DMS153 treated with DMSO at 0.1 percent for 48 hours (cell line): ENCODE results near the gene TXNL4A.

ENCODE experiments used
- DNase-seq: peaks from one replicate; lab custom pipeline; 2025; ENCODE audit not compliant: unreplicated experiment; lab: John Stamatoyannopoulos, UW

TXNL4A gene

DNA sequence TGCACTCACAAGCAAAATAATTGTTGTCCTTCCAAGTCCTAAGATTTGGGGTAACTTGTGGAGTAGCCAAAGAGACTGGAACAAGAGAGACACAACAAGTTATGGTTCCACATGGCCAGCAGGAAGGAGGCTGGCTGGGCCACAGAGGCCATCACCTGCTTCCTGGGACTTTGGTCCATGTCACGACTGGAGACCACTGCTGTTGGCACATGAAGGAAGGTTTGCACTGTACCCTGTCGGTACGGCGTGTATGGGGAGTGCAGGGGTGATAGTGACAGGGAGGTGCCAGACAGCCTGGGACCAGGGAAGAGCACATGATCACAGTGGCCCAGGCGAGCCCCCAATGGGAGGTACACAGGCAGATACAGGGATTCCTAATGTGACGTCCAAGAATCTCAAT, 52.4 kb downstream of the TXNL4A start:
- DNase-seq = no peak

DNA sequence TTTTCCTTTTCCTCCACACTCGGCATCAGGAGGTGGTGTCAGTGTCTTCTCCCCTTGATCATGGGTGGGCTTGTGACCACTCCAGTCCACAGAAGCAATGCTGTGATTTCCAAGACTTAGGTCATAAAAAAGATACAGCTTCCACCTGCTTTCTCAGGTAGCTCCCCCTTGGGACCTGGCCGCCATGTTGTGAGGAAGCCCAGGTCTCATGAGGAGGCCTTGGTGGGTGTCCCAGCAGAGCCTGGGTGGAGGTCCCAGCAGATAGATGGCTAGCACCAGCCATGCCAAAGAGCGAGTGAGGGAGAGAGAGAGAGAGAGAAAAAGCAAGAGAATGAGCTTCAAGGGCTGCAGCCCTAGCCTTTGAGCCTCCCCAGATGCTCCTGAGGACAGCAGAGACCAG, 52.9 kb downstream of the TXNL4A start:
- no peak for DNase-seq

DNA sequence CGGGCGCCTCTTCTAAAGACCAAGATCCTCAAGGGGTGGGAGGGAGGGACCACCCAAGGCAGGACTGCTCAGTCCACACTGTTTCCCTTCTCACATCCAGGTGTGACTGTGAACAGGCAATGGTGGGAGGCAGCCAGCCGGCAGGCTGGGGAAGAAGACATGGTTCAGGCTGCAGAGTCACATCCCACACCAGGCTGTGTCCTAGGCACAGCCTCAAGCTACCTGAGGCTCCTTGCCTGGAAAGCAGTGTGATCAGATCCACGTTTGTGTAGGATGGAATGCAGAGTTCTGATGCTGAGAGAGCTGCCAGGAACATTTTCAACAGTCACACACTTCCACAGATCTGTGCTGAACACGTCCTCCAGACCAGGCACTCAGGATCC, 53.3 kb downstream of the TXNL4A start:
- no peak for DNase-seq

DNA sequence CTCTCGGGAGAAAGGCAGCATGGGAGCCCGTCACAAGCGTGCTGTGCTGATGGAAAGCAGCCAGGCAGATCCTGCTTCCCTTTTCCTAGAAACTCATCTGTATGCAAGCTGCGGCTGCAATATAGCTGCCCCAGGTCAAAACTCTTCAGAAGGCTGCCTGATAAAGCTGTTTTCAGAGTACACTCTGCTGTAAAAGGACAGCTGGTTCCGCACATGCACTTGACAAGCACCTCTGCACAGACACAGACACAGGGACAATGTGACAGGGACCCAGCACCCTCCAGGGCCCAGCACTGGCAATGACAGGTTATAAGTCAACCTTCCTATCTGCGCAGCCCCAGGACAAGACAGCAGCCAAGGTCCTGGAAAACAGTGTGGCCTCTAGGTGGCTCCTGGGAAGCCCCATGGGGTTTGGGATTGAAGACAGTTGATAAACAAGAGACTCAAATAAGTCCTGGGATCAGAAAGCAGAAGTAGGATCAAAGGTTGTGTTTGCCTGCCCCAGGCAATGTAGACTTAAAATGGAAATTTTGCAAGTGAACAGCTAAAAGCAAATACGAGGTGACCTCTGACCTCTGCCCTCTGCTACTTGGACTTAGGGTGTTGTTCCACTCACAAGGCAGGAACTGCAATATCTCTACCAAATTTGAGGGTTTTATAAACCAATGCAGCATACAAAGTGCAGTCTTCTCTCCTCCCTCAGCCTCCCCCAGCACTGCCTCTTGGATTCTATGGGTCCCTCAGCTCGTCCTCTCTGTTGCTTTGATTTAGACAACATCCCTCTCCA, 53.9 kb downstream of the TXNL4A start:
- DNase-seq = no peak

DNA sequence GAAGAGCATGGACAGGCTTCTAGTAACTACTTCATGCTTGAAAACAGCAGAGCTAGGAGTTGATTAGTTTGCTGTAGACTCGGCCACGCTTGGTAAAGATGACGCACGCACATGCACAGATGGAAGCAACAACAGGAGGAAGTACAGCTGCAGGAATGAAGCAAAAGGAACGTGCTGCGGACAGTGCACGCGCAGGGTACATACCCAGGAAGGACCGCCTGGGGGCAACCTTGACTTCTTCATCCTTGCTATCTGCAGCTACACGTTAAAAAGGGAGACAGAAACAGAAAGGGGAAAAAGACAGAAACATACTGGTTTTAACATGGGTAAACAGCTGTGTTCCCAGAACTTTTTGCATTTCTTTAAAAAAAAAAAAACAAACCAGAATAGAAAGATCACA, 54.6 kb downstream of the TXNL4A start:
- no peak for DNase-seq

DNA sequence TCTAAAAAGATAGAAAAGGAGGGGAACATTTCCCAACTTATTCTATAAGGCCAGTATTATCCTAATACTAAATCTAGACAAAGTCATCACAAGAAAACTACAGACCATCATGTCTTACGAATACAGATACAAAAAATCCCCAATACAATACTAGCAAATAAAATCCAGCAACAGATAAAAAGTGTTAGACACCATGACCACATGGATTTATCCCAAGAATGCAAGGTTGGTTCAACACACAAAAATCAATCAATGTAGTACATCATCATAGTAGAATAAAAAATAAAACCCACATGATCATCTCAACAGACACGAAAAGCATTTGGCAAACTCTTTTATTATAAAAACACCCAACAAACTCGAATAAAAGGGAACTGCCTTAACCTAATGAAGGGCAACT, 55.5 kb downstream of the TXNL4A start:
- no peak for DNase-seq

DNA sequence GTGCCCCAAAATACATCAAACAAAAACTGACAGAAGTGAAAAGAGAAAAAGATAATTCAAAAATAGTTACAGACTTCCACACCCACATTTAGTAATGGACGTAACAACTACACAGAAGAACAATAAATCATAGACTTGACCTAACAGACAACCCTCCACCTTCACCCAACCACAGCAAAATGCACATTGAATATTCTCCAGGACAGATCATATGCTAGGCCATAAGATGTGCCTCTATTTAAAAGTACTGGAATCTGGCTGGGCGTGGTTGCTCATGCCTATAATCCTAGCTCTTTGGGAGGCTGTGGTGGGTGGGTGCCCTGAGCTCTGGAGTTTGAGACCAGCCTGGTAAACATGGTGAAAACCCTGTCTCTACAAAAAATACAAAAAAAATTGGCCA, 56.9 kb downstream of the TXNL4A start:
- no peak for DNase-seq

DNA sequence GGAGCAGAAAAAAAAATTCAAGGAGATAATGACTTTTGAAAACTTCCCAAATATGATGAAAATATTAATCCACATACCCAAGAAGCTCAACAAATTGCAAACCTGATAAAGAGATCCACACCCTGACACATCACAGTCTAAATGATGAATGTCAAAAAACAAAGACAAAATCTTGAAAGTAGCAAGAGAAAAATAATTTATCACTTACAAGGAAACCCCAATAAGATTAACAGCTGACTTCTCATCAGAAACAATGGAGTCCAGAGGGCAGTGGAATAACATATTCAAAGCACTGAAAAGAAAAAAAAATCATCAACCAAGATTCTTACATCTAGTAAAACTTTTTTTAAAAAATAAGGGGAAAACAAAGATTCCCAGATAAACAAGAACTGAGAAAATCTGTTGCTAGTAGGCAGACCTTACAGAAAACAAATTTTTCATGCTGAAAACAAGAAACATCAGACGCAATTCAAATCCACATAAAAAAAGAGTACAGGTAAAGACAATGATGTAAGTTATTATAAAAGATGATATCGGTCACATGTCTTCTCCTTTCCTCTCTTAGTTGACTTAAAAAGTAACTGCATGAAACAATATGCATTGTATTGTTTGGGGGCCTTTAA, 58.2 kb downstream of the TXNL4A start:
- no peak for DNase-seq

DNA sequence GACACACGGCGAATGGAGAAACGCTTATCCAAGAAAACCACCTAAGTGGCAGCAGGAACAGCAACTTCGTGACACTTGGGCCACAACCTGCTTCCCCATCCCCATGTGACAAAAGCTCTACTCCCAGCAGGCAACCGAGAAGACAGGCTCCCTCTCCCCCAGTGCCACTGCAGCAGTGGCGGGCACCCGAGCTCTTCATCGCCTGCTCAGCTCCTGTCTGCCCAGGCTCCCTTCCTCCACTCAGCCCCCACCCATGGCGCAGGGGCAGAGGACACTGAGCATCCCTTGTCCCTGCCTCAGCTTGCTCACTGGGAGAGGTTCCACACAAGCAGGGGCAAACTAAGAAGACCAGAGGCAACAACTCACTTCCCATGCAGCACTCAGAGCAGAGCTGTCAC, 59.8 kb downstream of the TXNL4A start:
- no peak for DNase-seq

DNA sequence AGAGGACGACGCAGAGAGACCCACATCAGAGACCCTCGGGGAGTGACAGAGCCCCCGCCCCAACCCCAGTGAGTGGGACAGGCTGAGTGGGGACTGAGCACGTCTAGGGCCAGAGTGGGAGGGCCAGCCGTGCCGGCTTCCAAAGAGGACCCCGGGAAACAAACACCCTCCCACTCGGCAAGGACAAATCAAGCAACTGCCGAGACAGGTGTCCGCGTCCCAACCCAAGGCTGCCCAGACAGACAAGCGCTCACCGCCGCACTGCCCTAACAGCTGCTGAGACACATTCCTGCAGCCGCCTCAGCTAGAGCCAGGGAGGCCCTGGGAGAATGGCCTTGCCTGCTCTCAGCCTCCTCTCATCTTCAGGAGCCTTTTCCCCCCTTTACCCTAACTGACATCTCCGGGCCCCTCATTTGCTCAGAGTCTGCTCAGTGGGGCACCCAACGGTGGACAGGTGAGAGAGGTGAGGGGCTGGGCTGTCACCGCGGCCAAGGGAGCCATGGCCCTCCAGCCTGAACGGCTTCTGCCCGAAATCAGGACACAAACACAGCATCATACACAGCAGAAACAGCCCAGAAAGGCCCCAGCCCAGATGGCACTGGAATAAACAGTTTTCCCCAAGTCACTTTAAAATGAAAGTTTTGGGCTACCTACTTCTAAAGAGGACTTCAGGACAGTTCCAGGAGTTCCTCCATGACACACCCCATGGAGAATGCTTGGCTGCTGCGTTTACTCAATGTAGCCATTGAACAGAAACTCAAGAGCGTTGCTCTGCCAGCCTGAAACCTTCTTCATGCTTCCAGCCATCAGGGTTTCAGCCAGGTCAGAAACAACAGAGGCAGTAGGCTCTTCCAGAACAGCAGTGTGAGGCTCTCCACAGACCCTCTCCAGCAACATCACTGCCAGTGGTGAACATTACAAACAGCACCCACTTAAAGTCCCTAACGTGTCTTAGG, 60.5 kb downstream of the TXNL4A start:
- no peak for DNase-seq

DNA sequence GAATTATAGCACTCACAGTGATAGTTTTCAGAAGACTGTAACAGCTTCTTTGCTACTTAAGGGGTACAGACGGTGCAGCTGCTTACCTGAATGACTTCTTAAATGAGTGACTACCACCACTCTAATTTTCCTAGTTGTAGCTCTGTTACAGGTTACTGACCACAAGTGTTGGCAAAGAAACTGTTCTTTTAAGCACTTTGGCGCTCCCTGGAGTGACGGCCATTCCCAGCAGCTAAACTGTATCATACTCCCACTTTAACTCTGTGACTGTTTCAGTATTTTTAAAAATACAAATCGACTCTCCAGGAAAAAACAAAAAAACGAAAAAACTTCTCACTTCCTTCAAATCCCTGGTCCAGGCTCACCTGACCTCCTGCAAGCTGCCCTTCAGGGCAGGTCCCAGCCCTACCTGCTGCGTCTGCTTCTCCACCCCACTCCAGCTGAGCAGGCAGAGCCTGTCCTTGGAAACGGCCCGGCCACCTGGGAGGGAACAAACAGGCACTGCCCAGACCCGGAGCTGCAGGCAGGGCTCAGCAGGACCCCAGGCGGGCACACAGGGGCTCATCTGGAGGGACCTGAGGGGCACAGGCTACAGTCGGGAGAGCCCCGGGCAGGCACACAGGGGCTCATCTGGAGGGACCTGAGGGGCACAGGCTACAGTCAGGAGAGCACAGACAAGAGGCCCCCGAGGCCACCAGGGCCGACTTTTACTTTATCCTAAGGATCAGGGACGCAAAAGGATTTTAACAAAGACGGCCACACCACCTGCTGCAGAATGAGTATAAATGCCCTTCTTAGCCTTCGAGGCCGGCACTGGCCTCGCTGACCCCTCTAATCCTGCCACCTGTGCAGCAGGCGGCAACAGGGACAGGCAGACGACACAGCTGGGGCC, 61.4 kb downstream of the TXNL4A start:
- no peak for DNase-seq

DNA sequence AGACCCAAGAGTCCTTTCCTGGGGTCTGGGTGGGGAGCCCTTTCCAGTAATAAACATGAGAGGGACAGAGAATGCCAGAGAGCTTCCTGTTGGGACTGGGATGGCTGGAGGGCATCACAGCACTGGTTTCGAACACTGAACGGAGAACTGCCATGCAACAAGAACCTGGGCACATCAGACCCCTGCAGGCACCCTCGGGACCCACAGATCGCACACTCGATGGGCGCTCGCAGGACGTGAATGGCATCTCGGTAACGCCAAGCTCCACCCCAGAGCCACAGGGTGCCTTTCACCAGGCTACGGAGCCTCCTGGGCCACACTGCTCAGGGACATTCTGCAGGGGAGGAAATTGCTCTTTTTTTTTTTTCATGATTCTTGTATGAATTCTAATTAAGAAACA, 62.1 kb downstream of the TXNL4A start:
- no peak for DNase-seq

DNA sequence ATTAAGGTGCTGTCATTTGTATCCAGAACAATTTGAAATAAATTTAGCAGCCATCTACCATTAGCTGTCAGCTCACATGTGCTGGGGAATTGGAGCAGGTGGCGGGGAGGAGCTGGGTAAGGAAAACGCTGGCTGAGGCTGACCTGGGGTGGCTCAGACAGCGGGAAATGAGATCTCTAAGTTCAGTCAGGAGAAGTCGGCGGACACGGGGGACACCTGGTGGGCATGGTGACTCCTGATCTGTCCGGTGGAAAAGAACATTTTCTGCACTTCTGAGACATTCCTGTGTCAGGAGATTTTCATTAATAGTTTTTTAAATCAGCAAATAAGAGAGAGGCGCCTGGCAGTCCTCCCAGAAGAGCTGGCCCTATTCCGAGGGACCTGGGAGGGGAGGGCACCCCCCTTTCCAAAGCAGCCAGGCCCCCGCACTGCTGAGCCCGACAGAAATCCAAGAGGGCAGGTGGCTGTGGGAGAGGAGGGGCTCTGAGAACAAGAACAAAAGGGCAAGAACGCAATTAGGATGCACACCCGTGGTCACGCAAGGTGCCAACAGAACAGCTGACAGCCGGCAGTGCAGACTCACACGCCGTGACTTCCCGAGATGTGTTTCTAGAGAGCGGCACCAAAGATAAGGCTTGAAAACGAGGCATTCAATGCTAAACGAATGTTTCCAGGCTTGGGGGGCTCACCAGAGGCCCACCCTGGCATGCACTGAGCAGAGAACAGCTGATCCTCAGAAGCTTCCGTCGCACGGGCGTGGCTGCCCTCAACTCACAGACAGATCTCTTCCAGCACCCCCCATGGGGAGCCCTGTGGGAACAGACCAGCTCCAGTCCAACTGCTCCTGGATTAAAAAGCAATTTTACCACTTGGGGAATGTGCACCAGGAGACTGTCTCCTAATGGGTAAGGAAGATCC, 63.3 kb downstream of the TXNL4A start:
- DNase-seq = no peak

DNA sequence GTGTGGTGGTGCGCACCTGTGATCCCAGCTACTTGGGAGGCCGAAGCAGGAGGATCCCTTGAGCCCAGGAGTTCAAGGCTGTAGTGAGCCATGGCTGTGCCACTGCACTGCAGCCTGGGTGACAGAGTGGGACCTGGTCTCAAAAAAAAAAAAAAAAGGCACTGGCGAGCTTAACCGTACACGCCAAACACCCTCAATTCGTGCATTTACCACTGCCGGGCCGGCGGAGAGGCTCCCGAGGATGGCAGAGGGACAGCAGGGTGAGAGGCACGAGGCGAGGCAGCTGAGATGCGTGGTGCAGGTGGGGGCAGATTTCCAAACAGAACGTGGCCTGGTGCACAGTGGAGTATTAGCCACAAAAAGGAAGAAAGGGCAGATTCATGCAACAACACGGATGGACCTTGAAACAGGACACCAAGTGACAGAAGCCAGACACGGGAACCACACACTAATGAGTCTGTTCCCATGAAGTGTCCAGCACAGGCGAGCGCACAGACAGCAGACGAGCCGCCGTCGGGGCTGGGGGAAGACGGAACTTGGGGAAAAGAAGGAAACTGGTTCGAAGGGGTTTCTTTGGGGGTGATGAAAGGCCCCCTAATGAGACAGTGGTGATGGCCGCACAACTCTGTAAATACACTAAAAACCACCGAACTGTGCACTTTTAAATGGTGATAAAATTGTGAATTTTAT, 64.3 kb downstream of the TXNL4A start:
- DNase-seq = no peak

DNA sequence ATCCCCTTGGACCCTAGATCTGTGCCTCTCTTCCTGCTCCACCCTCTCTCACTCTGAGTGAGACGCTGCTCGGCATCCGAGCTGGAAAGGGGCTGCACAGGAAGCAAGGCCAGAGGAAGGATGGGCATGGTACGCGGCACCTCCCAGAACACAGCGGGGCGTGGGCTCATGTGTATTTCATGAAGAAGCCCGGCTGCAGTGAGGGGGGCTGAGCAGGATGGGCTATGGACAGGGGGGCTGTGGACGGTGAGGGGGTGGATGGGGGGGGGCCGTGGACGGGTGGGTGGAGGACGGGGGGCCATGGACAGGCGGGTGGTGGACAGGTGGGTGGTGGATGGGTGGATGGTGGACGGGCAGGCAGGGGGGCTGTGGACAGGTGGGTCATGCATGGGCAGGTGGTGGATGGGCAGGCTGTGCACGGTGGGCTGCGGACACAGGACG, 65.4 kb downstream of the TXNL4A start:
- no peak for DNase-seq

DNA sequence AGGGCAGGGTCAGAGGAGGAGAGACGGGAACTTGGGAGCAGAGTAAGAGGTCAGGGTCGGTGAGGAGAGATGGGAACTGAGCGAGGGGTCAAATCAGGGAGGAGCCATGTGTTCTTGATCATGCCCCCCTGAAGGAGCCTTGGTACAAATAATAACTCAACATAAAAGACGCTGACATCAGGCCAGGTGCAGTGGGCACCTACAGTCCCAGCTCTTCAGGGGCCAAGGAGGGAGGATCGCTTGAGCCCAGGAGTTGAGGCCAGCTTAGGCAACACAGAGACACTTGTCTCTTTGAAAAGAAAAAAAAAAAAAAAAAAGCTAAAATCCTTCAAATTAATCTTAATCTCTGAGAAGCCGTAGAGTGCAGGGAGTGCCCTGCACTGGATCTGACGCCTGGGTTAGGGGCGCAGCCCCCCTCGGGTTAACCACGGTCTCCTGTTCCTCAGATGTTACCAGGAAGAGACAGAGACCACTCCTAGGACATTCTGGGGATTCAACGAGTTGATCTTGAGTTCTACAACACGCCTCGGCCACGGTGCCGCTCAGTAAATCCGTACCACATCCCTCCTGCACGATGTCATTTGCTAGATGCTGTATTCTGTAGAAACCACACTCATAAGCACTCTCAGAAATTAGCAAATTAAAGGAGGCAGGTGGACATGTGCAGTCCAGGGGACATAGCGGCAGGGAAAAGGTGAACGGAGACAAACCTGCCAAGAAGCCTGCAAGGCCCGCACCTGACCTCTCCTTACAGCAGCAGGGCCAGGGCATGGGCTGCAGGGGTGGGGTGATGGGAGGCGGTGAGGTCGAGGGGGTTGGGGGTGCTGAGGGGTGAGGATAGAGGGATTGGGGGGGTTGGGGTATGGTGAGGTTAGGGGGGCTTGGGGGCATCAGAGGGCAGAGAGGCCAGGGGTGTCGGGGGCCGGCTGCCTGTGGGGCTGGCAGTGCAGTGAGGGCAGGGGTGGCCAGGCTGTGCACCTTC, 66.1 kb downstream of the TXNL4A start:
- DNase-seq = no peak
